COLO668 (cell line): ENCODE measurements around the gene CEP131.
A peak's percentile ranks its signal among the peaks of the same experiment; 100 is the strongest.

Experiments used
- DNase-seq: peaks from one replicate; lab custom pipeline; 2025; ENCODE audit not compliant: unreplicated experiment; lab: John Stamatoyannopoulos, UW

The CEP131 gene

GRCh38 chr17:81239714-81240555 is 17.2 kb upstream of the CEP131 start:
- DNase-seq: peak; percentile 36

GRCh38 chr17:81238815-81239713 is 16.3 kb upstream of the CEP131 start, which contains the start of the genes NDUFAF8 and TEPSIN:
Gene NDUFAF8 (plus strand): TSS chr17:81239318. CDS start chr17:81239364, 46 bp downstream.
Gene TEPSIN (minus strand): TSS chr17:81239055. CDS start chr17:81239033, 22 bp downstream.
- peak; percentile 93 for DNase-seq

- DNase-seq: no peak
These were observed 15.7 kb upstream of the CEP131 start for GRCh38 chr17:81238490-81238814.

GRCh38 chr17:81237591-81238489 is 15.1 kb upstream of the CEP131 start:
- peak; percentile 74 for DNase-seq

GRCh38 chr17:81236784-81237183 is 14.0 kb upstream of the CEP131 start:
- no peak for DNase-seq

- DNase-seq: no peak
These were observed 13.3 kb upstream of the CEP131 start for GRCh38 chr17:81235822-81236740.

GRCh38 chr17:81234940-81235821 is 12.4 kb upstream of the CEP131 start:
- DNase-seq: no peak

GRCh38 chr17:81234506-81234855 is 11.7 kb upstream of the CEP131 start:
- no peak for DNase-seq

- DNase-seq: no peak
These were observed 11.2 kb upstream of the CEP131 start for GRCh38 chr17:81233811-81234505.

- DNase-seq: no peak
These were observed 10.6 kb upstream of the CEP131 start for GRCh38 chr17:81233316-81233715.

- no peak for DNase-seq
These were observed 10.0 kb upstream of the CEP131 start for GRCh38 chr17:81232616-81233241.

GRCh38 chr17:81231766-81232581 is 9.2 kb upstream of the CEP131 start:
- no peak for DNase-seq

- peak; percentile 42 for DNase-seq
These were observed 8.4 kb upstream of the CEP131 start for GRCh38 chr17:81231121-81231645.

GRCh38 chr17:81230043-81230820 is 7.5 kb upstream of the CEP131 start:
- peak; percentile 10 for DNase-seq

GRCh38 chr17:81229666-81229920 is 6.8 kb upstream of the CEP131 start:
- DNase-seq: no peak
